PFSK-1 (cell line): Measurements from ENCODE around the gene DPM2.
A peak's percentile ranks its signal among the peaks of the same experiment; 100 is the strongest.

Source experiments
- FOXP2 ChIP-seq: optimal IDR thresholded peaks from 2 replicates; pipeline ENCODE3; 2011; ENCODE audit warnings: borderline replicate concordance, control low read depth, inconsistent platforms; ENCODE audit not compliant: insufficient read depth; ENCODE audit errors: extremely low read length, extremely low read depth
- POLR2AphosphoS5 ChIP-seq: IDR thresholded peaks from 2 replicates; pipeline ENCODE4 v1.6.1; 2012; ENCODE audit warnings: low read depth, mild to moderate bottlenecking, control low read depth, low read length, moderate library complexity
- SIN3A ChIP-seq: IDR thresholded peaks from 2 replicates; pipeline ENCODE4 v1.6.1; 2012; ENCODE audit warnings: mild to moderate bottlenecking, low read length, moderate library complexity, borderline replicate concordance; ENCODE audit not compliant: insufficient read depth
- TAF1 ChIP-seq: IDR thresholded peaks from 2 replicates; pipeline ENCODE4 v1.6.1; 2012; ENCODE audit warnings: low read length, control low read depth, borderline replicate concordance; ENCODE audit not compliant: insufficient read depth
- TF ChIP-seq, protein P1 (sequence below), 2 experiments: IDR thresholded peaks; 2 replicates each; pipeline versions ENCODE4 v1.6.1 to v1.8.0; 2011 to 2012; ENCODE audit warnings: low read depth in 2 of 2, low read length in 2 of 2, control low read depth in 1 of 2, inconsistent platforms in 1 of 2, mild to moderate bottlenecking in 1 of 2, moderate library complexity in 1 of 2; ENCODE audit not compliant: insufficient read depth in 1 of 2

Gene DPM2

DNA sequence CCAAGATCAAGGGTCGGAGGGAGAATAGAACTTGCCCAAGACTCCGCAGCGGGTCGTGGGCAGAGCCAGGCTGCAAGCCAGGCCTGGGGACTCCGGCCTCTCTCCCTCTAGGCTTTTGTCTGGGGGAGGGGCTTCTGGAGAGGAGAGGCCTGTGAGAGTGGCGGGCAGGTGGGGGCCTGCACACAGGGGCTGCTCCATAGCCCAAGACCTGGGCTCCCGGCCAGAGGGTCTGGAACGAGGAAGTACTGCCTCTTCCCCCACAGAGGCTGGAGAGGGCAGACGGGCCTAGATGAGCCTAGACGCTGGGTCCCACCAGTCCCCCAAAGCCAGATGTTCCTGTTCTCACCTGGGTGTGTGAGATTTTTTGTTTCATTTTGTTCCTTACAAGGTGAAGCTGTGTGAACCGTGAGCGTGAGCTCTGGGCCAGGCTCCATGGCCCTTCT lies 33.1 kb downstream of the DPM2 start:
- TF ChIP-seq SIN3A = no peak
- no peak for TF ChIP-seq FOXP2
- TF ChIP-seq, protein P1, sequence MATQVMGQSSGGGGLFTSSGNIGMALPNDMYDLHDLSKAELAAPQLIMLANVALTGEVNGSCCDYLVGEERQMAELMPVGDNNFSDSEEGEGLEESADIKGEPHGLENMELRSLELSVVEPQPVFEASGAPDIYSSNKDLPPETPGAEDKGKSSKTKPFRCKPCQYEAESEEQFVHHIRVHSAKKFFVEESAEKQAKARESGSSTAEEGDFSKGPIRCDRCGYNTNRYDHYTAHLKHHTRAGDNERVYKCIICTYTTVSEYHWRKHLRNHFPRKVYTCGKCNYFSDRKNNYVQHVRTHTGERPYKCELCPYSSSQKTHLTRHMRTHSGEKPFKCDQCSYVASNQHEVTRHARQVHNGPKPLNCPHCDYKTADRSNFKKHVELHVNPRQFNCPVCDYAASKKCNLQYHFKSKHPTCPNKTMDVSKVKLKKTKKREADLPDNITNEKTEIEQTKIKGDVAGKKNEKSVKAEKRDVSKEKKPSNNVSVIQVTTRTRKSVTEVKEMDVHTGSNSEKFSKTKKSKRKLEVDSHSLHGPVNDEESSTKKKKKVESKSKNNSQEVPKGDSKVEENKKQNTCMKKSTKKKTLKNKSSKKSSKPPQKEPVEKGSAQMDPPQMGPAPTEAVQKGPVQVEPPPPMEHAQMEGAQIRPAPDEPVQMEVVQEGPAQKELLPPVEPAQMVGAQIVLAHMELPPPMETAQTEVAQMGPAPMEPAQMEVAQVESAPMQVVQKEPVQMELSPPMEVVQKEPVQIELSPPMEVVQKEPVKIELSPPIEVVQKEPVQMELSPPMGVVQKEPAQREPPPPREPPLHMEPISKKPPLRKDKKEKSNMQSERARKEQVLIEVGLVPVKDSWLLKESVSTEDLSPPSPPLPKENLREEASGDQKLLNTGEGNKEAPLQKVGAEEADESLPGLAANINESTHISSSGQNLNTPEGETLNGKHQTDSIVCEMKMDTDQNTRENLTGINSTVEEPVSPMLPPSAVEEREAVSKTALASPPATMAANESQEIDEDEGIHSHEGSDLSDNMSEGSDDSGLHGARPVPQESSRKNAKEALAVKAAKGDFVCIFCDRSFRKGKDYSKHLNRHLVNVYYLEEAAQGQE (IDR thresholded peaks at IDR 0.05; ENCODE audit: insufficient read depth in 1 of 2, low read depth in 2 of 2, low read length in 2 of 2) = no peak
- no peak for TF ChIP-seq POLR2AphosphoS5
- no peak for TF ChIP-seq TAF1

DNA sequence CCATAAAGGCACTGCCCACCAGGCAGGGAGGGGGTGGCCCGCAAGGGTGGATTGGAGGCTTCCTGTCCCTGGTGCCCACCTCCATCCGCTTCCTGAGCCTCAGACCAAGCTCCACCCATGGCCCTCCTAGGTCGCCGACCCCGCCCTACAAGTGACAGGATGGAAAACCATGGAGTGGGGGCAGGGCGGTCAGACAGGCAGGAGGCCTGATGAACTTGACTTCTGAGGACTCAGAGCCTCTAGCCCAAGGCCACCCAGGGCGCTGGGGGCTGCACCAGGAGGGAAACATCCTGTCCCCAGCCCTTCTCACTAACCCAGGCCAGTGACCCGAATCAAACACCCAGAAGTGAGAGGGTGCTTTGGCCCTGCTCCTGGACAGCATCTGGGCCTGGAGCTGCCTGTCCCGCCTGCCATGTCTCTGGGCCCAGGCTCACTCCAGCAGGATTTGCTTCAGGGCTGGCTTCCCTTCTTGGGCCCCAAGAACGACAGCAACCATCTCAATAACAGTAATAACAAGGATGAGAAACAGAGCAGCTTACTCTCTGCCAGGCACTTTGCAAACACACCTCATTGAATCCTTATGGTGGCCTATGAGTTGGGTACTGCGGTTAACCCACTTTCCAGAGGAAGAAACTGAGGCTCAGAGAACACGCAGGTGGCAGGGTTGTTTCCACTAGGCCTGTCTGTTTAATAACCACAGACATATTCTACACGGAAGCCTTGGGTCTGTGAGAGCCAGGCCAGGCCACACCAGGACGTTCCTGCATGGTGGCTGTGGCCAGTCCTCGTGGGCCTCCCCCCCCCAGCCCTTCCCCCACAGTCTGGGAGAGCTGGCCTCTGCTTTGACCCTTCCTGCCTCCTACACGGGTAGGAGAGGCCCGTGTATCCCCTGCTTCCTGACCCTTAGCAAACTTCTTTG lies 33.8 kb downstream of the DPM2 start:
- TF ChIP-seq, protein P1 (IDR thresholded peaks at IDR 0.05; ENCODE audit: insufficient read depth in 1 of 2, low read depth in 2 of 2, low read length in 2 of 2) = no peak
- TF ChIP-seq POLR2AphosphoS5 (no peak), SIN3A (no peak), TAF1 (no peak), FOXP2 (no peak)

DNA sequence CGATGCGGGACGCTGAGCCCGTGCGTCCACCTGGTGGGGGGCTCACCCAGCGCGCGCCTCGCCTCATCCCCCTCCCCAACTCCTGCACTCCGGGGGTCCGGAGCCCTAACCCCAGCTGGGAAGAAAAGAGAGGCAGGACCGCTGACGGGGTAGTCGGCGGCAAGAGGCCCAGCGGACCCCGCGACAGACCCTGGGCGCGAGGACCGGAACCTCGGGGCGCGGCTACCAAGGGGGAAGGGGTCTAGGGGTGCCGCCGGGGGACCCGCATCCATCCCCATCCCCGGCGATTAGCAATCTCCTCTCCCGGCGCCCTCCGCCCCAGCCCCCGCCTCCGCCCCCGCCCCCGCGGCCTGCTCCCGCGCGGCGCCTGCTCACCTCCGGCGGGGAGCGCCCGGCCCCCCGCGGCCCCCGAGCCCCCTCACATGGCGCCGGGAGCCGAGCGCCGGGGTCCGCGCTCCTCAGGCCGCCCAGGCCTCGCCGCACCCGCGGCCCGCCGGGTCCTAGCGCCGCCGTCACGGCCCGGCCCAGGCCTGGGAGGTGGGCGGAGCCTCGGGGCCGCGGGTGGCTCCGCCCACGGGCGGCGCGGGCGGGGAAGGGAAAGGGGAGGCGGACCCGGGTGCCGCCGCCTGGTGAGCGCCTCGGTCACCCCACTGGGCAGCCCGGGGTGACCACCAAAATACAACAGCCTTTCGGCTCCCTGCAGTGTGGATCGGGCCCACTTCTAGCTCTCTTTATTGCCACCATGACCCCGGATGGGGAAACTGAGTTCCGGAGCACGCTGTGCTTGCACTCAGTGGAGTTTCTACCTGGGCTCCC lies 38.3 kb downstream of the DPM2 start, which contains the start of gene ST6GALNAC6:
TSS of gene ST6GALNAC6 (minus strand) at position 476 of the 816 bp plus-strand sequence. CDS start 1,622 bp downstream, outside the sequence.
- TF ChIP-seq, protein P1 (IDR thresholded peaks at IDR 0.05; ENCODE audit: insufficient read depth in 1 of 2, low read depth in 2 of 2, low read length in 2 of 2) = no peak
- TF ChIP-seq POLR2AphosphoS5 (no peak), TAF1 (0 out of 2 replicates have a peak, but pooled peaks have one; percentile 11), SIN3A (no peak), FOXP2 (no peak)

DNA sequence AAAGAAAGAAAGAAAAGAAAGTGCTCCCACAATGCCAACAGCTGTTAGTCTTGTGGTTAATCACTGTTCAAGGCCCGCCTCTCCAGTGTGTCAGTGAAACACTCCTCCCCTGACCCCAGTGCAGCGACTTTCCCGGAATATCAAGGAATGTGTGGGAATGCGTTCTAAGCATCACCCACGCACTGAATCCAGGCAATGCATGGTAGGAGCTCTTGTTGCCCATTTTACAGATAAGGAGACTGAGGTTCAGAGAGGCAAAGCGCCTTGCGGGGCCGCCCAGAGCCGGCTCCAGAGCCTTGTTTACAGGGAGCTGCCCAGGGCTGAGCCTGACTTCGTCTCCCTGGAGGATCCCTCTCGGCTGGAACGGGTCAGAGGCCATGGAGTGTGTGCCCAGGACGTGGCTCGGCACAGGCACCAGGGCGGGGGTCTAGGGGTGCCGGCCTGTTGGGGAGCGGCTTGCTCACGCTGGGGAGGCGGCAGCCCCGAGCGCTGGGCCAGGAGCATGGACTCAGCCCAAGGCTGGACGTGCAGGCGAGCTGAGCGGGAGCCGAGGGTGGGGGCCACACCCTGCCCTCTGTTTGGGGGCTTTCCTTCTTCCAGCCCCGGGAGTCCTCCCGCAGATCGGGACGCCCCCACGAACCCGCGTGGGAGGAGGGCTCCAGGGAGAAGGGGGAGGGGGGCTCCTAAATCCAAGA lies 39.1 kb downstream of the DPM2 start:
- TF ChIP-seq FOXP2 (no peak), POLR2AphosphoS5 (no peak), SIN3A (no peak), TAF1 (no peak)
- TF ChIP-seq, protein P1 (IDR thresholded peaks at IDR 0.05; ENCODE audit: insufficient read depth in 1 of 2, low read depth in 2 of 2, low read length in 2 of 2) = no peak
